Activated CD4-positive, alpha-beta T cell treated with anti-CD3 and anti-CD28 coated beads, Interleukin-2, amount 10 ng/mL, durations not matched to agents 7 days and 5 days (primary cell): ENCODE results near the gene SETD2. TPM values are rescaled to one million over a fixed set of nuclear protein-coding genes. Genes with fewer than 3 reads are reported as not detected.

Experiments
- CTCF ChIA-PET: fragments of 350-600 bp; sonication (Branson Sonifier 250); formaldehyde crosslinking; loops from one replicate; lab custom pipeline; 2021; ENCODE audit warnings: antibody characterized with exemption; lab: Charles Lee
- POLR2A ChIA-PET: fragments of 350-600 bp; sonication (Branson Sonifier 250); formaldehyde crosslinking; loops from one replicate; lab custom pipeline; 2021; ENCODE audit warnings: antibody characterized with exemption; lab: Charles Lee
- DNase-seq: peaks from one replicate; pipeline ENCODE4 v3.0.0-alpha.2; 2020
- H3K27ac Mint-ChIP-seq: one replicate; pipeline ENCODE4 v1.8.0; 2021; ENCODE audit warnings: mild to moderate bottlenecking, moderate library complexity, mixed read lengths
- H3K27me3 Mint-ChIP-seq: one replicate; pipeline ENCODE4 v1.8.0; 2021; ENCODE audit warnings: mixed read lengths
- H3K36me3 Mint-ChIP-seq: one replicate; pipeline ENCODE4 v1.8.0; 2021; ENCODE audit warnings: low read depth, mixed read lengths
- H3K4me1 Mint-ChIP-seq: one replicate; pipeline ENCODE4 v1.8.0; 2021; ENCODE audit warnings: mixed read lengths
- H3K4me3 Mint-ChIP-seq: one replicate; pipeline ENCODE4 v1.8.0; 2021; ENCODE audit warnings: mild to moderate bottlenecking, moderate library complexity, mixed read lengths
- H3K9me3 Mint-ChIP-seq: one replicate; pipeline ENCODE4 v1.8.0; 2021; ENCODE audit warnings: mixed read lengths
- total RNA-seq, 2 experiments: library from RNA; stranded (reverse); gene quantifications; one replicate each; pipeline ENCODE4 v1.2.3, GENCODE V29; 2021

SETD2 gene
- total RNA-seq, 2 experiments from 2014 or later = 44.4 to 48.3 TPM

DNA sequence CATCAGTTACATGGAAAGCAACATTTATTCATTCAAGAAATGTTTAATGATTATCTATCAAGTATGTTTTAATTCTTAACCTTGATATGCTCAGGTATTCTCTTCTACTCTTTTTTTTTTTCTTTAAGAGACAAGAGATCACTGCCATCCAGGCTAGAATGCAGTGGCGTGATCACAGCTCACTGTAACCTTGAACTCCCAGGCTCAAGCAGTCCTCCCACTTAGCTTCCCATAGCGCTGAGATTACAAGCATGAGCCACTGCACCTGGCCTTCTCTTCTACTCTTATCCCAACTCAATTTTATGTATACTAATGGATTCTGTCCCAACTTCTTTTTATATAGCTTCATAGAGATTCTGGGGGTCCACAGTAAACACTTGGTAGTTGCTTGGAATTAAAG lies 50.9 kb downstream of the SETD2 start:
- Mint-ChIP-seq H3K27ac (no peak overlapping the region), H3K9me3 (no peaks in the 10 kb centered on the region), H3K4me1 (peaks cover 8% of the 10 kb centered on the region), H3K36me3 (peaks cover 49% of the 10 kb centered on the region), H3K27me3 (no peaks in the 10 kb centered on the region), H3K4me3 (no peak overlapping the region)
- POLR2A ChIA-PET = no interaction called here
- no peak for DNase-seq
- CTCF ChIA-PET = interaction anchor here (0.6 to 1.3 kb wide), 2 partner anchors 11 to 67 kb away, joined by 3 read pairs; no protein-coding TSS in a partner anchor

GRCh38 chr3:47109393-47109792 lies 54.5 kb downstream of the SETD2 start:
- POLR2A ChIA-PET = no interaction called here
- DNase-seq = no peak
- H3K27ac Mint-ChIP-seq = no peak overlapping the region
- H3K9me3 Mint-ChIP-seq = no peaks in the 10 kb centered on the region
- CTCF ChIA-PET = interaction anchor here (0.6 to 1.4 kb wide), 3 partner anchors 13 to 308 kb away, joined by 3 read pairs; no protein-coding TSS in a partner anchor
- no peaks in the 10 kb centered on the region for H3K27me3 Mint-ChIP-seq
- peaks cover 42% of the 10 kb centered on the region for H3K36me3 Mint-ChIP-seq
- H3K4me1 Mint-ChIP-seq = no peaks in the 10 kb centered on the region
- H3K4me3 Mint-ChIP-seq = no peak overlapping the region

- Mint-ChIP-seq H3K27ac (no peak overlapping the region), H3K4me3 (no peak overlapping the region), H3K4me1 (no peaks in the 10 kb centered on the region), H3K27me3 (no peaks in the 10 kb centered on the region), H3K36me3 (peaks cover 38% of the 10 kb centered on the region), H3K9me3 (no peaks in the 10 kb centered on the region)
- DNase-seq = no peak
- POLR2A ChIA-PET = no interaction called here
- CTCF ChIA-PET = interaction anchor here (1.4 kb wide), 1 partner anchor 23 kb away, joined by 3 read pairs; no protein-coding TSS in a partner anchor
These were observed 55.4 kb downstream of the SETD2 start for GRCh38 chr3:47108546-47108945.

GRCh38 chr3:47104259-47104658 lies 59.7 kb downstream of the SETD2 start:
- Mint-ChIP-seq H3K27ac (no peak overlapping the region), H3K4me1 (no peaks in the 10 kb centered on the region), H3K9me3 (no peaks in the 10 kb centered on the region), H3K4me3 (no peak overlapping the region), H3K36me3 (peaks cover 23% of the 10 kb centered on the region), H3K27me3 (no peaks in the 10 kb centered on the region)
- CTCF ChIA-PET = no interaction called here
- POLR2A ChIA-PET = no interaction called here
- no peak for DNase-seq

GRCh38 chr3:47103619-47104018 lies 60.3 kb downstream of the SETD2 start:
- POLR2A ChIA-PET = no interaction called here

GRCh38 chr3:47102081-47102600 lies 61.8 kb downstream of the SETD2 start:
- Mint-ChIP-seq H3K36me3 (peaks cover 28% of the 10 kb centered on the region), H3K9me3 (no peaks in the 10 kb centered on the region), H3K4me1 (no peaks in the 10 kb centered on the region), H3K27me3 (no peaks in the 10 kb centered on the region), H3K4me3 (no peak overlapping the region), H3K27ac (no peak overlapping the region)
- no peak for DNase-seq
- ChIA-PET CTCF (interaction anchor here (0.5 kb wide), 1 partner anchor 221 kb away, joined by 3 read pairs; no protein-coding TSS in a partner anchor), POLR2A (no interaction called here)

More at GRCh38 chr3:47103619-47104018, 60.3 kb downstream of the SETD2 start:
- Mint-ChIP-seq H3K27ac (no peak overlapping the region), H3K9me3 (no peaks in the 10 kb centered on the region), H3K27me3 (no peaks in the 10 kb centered on the region), H3K4me3 (no peak overlapping the region), H3K4me1 (no peaks in the 10 kb centered on the region), H3K36me3 (peaks cover 23% of the 10 kb centered on the region)
- CTCF ChIA-PET = no interaction called here
- no peak for DNase-seq

DNA sequence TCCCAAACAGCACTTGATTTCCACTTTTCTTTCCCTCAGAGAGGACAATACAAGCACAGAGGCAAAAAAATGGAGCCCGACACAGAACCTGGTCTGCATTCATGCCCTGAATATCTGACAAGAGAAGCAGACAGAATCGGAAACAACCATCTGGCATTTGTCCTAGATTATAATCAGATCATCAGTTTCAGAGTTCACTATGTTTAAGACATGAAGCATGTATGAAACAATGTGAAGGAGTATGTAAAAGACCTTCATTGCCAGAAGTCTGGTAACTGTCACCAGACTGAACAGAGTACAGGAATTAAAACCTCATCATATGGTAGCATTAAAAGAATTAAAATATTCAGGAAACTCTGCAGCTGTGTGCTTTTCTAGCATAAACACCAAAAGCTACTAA lies 65.0 kb downstream of the SETD2 start:
- CTCF ChIA-PET = interaction anchor here (1.5 kb wide), 1 partner anchor 17 kb away, joined by 3 read pairs; no protein-coding TSS in a partner anchor
- POLR2A ChIA-PET = no interaction called here
- H3K4me1 Mint-ChIP-seq = no peaks in the 10 kb centered on the region
- H3K27me3 Mint-ChIP-seq = no peaks in the 10 kb centered on the region
- H3K36me3 Mint-ChIP-seq = peaks cover 34% of the 10 kb centered on the region
- H3K9me3 Mint-ChIP-seq = no peaks in the 10 kb centered on the region
- no peak overlapping the region for H3K4me3 Mint-ChIP-seq
- no peak overlapping the region for H3K27ac Mint-ChIP-seq
- DNase-seq = no peak

- Mint-ChIP-seq H3K27me3 (no peaks in the 10 kb centered on the region), H3K9me3 (no peaks in the 10 kb centered on the region), H3K4me3 (no peak overlapping the region), H3K27ac (no peak overlapping the region), H3K36me3 (peaks cover 30% of the 10 kb centered on the region), H3K4me1 (no peaks in the 10 kb centered on the region)
- POLR2A ChIA-PET = no interaction called here
- no peak for DNase-seq
- CTCF ChIA-PET = no interaction called here
These were observed 66.0 kb downstream of the SETD2 start for GRCh38 chr3:47097864-47098263.

GRCh38 chr3:47096959-47097358 lies 67.0 kb downstream of the SETD2 start:
- no peaks in the 10 kb centered on the region for H3K9me3 Mint-ChIP-seq
- peaks cover 28% of the 10 kb centered on the region for H3K36me3 Mint-ChIP-seq
- no peak overlapping the region for H3K4me3 Mint-ChIP-seq
- no peaks in the 10 kb centered on the region for H3K27me3 Mint-ChIP-seq
- ChIA-PET CTCF (interaction anchor here (0.6 kb wide), 1 partner anchor 412 kb away, joined by 4 read pairs; no protein-coding TSS in a partner anchor), POLR2A (interaction anchor here (0.6 kb wide), 1 partner anchor 74 kb away, joined by 6 read pairs; no protein-coding TSS in a partner anchor)
- no peak overlapping the region for H3K27ac Mint-ChIP-seq
- no peaks in the 10 kb centered on the region for H3K4me1 Mint-ChIP-seq
- no peak for DNase-seq

GRCh38 chr3:47092090-47092489 lies 71.8 kb downstream of the SETD2 start:
- H3K4me1 Mint-ChIP-seq = no peaks in the 10 kb centered on the region
- no peak for DNase-seq
- peaks cover 27% of the 10 kb centered on the region for H3K36me3 Mint-ChIP-seq
- CTCF ChIA-PET = no interaction called here
- H3K4me3 Mint-ChIP-seq = no peak overlapping the region
- no peaks in the 10 kb centered on the region for H3K9me3 Mint-ChIP-seq
- no peaks in the 10 kb centered on the region for H3K27me3 Mint-ChIP-seq
- POLR2A ChIA-PET = no interaction called here
- no peak overlapping the region for H3K27ac Mint-ChIP-seq

DNA sequence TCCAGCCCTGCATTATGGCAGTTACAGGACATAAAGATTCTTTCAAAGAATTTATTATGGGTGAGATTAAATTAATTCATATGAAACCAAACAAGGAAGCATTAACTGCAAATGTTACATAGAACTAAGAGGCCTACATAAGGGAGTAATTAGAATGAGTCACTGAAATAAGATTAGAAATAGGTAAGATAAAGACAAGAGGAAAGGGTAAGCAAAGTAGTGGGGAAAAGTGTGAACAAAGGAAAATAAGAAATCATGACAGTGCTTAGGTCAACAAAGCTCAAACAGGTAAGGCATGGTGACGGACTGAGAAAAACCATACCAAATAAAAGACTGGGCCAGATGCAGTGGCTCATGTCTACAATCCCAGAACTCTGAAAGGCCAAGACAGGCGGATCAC lies 74.3 kb downstream of the SETD2 start:
- Mint-ChIP-seq H3K4me3 (no peak overlapping the region), H3K36me3 (peaks cover 30% of the 10 kb centered on the region), H3K9me3 (no peaks in the 10 kb centered on the region), H3K4me1 (peaks cover 2% of the 10 kb centered on the region), H3K27me3 (no peaks in the 10 kb centered on the region), H3K27ac (peak overlapping the region; percentile 22)
- POLR2A ChIA-PET = no interaction called here
- DNase-seq = no peak
- CTCF ChIA-PET = no interaction called here

- Mint-ChIP-seq H3K4me1 (peaks cover 19% of the 10 kb centered on the region), H3K9me3 (no peaks in the 10 kb centered on the region), H3K36me3 (peaks cover 47% of the 10 kb centered on the region), H3K27me3 (no peaks in the 10 kb centered on the region), H3K27ac (no peak overlapping the region), H3K4me3 (no peak overlapping the region)
- CTCF ChIA-PET = no interaction called here
- POLR2A ChIA-PET = interaction anchor here (0.6 to 0.7 kb wide), 2 partner anchors 49 to 89 kb away, joined by 3 read pairs; no protein-coding TSS in a partner anchor
- DNase-seq = no peak
These were observed 77.8 kb downstream of the SETD2 start for GRCh38 chr3:47086071-47086470.

DNA sequence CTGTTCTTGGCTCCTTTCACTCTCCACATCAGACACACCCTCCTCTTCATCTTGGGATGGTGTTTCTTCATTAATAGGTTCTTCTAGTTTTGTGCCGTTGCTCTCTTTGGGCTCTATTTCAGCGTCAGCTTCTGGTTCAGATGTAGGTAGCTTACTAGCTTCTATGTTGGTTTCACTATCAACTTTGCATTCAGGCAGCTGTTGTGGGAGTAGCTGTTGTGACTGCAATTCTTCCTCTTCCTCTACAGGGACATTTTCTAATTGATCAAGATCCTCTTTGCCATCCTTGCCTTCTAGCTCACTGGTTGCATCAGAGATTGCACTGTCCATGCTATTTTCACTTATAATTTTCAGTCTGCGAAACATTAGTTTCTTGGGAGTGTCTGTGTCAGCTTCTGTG lies 80.1 kb downstream of the SETD2 start:
- Mint-ChIP-seq H3K27ac (peak overlapping the region; percentile 0), H3K27me3 (no peaks in the 10 kb centered on the region), H3K4me1 (peaks cover 29% of the 10 kb centered on the region), H3K4me3 (no peak overlapping the region), H3K36me3 (peaks cover 60% of the 10 kb centered on the region), H3K9me3 (no peaks in the 10 kb centered on the region)
- DNase-seq = no peak
- CTCF ChIA-PET = interaction anchor here (0.5 kb wide), 1 partner anchor 128 kb away, joined by 4 read pairs; no protein-coding TSS in a partner anchor
- POLR2A ChIA-PET = no interaction called here
